SK-N-MC (cell line): ENCODE measurements around the gene CNMD.

Experiments
- DNase-seq: peaks from one replicate; pipeline ENCODE4 v3.0.0-alpha.2; 2011; ENCODE audit warnings: low read depth, low spot score
- H3K27ac ChIP-seq: fragments of 200-600 bp; sonication (generic); 2 replicates; pipeline ENCODE4 v1.5.1; 2016; ENCODE audit warnings: mixed run types
- H3K36me3 ChIP-seq: fragments of 200-600 bp; sonication (generic); 2 replicates; pipeline ENCODE4 v1.6.1; 2017; ENCODE audit warnings: antibody characterized with exemption, low read length, mixed read lengths; ENCODE audit not compliant: insufficient read depth
- H3K4me3 ChIP-seq: fragments of 200-600 bp; sonication (generic); 2 replicates; pipeline ENCODE4 v1.5.1; 2016
- H3K9ac ChIP-seq: fragments of 200-600 bp; sonication (generic); 2 replicates; pipeline ENCODE4 v1.8.0; 2017; ENCODE audit warnings: mixed run types, mixed read lengths; ENCODE audit not compliant: insufficient read length
- H3K9me3 ChIP-seq: fragments of 200-600 bp; sonication (generic); 2 replicates; pipeline ENCODE4 v1.6.1; 2017; ENCODE audit warnings: low read depth, mild to moderate bottlenecking, antibody characterized with exemption, low read length, moderate library complexity, mixed read lengths
- EZH2 ChIP-seq: fragments of 200-600 bp; sonication (generic); IDR thresholded peaks from one replicate; pipeline ENCODE4 v1.6.1; 2017; ENCODE audit warnings: antibody characterized with exemption
- FOXP2 ChIP-seq: optimal IDR thresholded peaks from 2 replicates; pipeline ENCODE3; 2011; ENCODE audit warnings: mild to moderate bottlenecking, moderate library complexity; ENCODE audit not compliant: insufficient read depth; ENCODE audit errors: extremely low read length, control extremely low read depth
- POLR2AphosphoS5 ChIP-seq: IDR thresholded peaks from 2 replicates; pipeline ENCODE4 v1.6.1; 2012; ENCODE audit warnings: mild to moderate bottlenecking, low read depth, low read length, borderline replicate concordance

CNMD gene

GRCh38 chr13:52659340-52659739 is 80.3 kb downstream of the CNMD start:
- Histone ChIP-seq H3K27ac (no peak overlapping the region), H3K9ac (peak overlapping the region; percentile 20), H3K36me3 (peaks cover 72% of the 10 kb centered on the region), H3K4me3 (no peak overlapping the region), H3K9me3 (no peaks in the 10 kb centered on the region)
- DNase-seq: no peak
- no peak for TF ChIP-seq FOXP2
- TF ChIP-seq EZH2: no peak
- TF ChIP-seq POLR2AphosphoS5: no peak
